ENCODE results near the gene SIGLEC9. TPM values are rescaled to one million over a fixed set of nuclear protein-coding genes. Genes with fewer than 3 reads are reported as not detected.

SIGLEC9 gene
- total and polyA plus RNA-seq, 2 of the 8 experiments (the other 6 are each of a cell fraction or from before 2014, with no cell fraction given) = not detected

GRCh38 chr19:51173681-51174080 is 49.0 kb downstream of the SIGLEC9 start:
- no peak overlapping the region for H2BK20ac ChIP-seq (ENCODE audit: low read length)
- ChIA-PET CTCF (ENCODE audit: partially characterized antibody) (no interaction called here), POLR2A (ENCODE audit: partially characterized antibody) (no interaction called here)
- H3K36me3 ChIP-seq (ENCODE audit: control insufficient read depth in 2 of 4, insufficient read depth in 4 of 4, low read length in 3 of 4) = no peaks in the 10 kb centered on the region
- no peak overlapping the region for H2BK12ac ChIP-seq (ENCODE audit: low read depth, low read length)
- H2BK15ac ChIP-seq (ENCODE audit: low read length) = no peak overlapping the region
- no peak overlapping the region for H3K14ac ChIP-seq (ENCODE audit: insufficient read length)
- no peak overlapping the region for H4K8ac ChIP-seq (ENCODE audit: extremely low read depth, insufficient read depth, low read length)
- no peak overlapping the region for H2BK5ac ChIP-seq (ENCODE audit: low read depth, low read length)
- no peak overlapping the region for H3K4me3 ChIP-seq (ENCODE audit: extremely low read depth in 1 of 4, insufficient read depth in 2 of 4, low read depth in 3 of 4, low read length in 4 of 4)
- no peaks in the 10 kb centered on the region for H3K79me1 ChIP-seq (ENCODE audit: low read depth, low read length)
- H3K4ac ChIP-seq (replicated peaks; ENCODE audit: insufficient read length, low read depth, low read length) = no peak overlapping the region
- no peak overlapping the region for H2AK5ac ChIP-seq (ENCODE audit: low read depth, low read length)
- H3K23me2 ChIP-seq (ENCODE audit: low read depth, low read length) = no peaks in the 10 kb centered on the region
- no peak overlapping the region for H3K27ac ChIP-seq (ENCODE audit: low read depth, low read length)
- H3K4me2 ChIP-seq (ENCODE audit: insufficient read depth in 1 of 2, low read depth in 2 of 2, low read length in 2 of 2) = no peak overlapping the region
- H3K79me2 ChIP-seq (ENCODE audit: control insufficient read depth in 1 of 2, insufficient read depth in 2 of 2, low read length in 2 of 2) = no peaks in the 10 kb centered on the region
- H3K9ac ChIP-seq (replicated peaks in 1 of 4; ENCODE audit: extremely low read depth in 1 of 4, low read depth in 3 of 4, low read length in 3 of 4) = no peak overlapping the region
- H3K56ac ChIP-seq (replicated peaks; ENCODE audit: insufficient read length, low read depth, low read length) = no peak overlapping the region
- H3K9me3 ChIP-seq (ENCODE audit: insufficient read depth in 2 of 2, low read depth in 1 of 2, low read length in 1 of 2) = peaks cover 0 to under 1% of the 10 kb centered on the region in 2 experiments; a peak in 1 of 4 replicates
- no peaks in the 10 kb centered on the region for H3K4me1 ChIP-seq (replicated peaks in 1 of 4; ENCODE audit: control insufficient read depth in 3 of 4, insufficient read depth in 4 of 4, low read length in 3 of 4)
- DNase-seq (ENCODE audit: low read depth in 1 of 2, low spot score in 2 of 2) = no peak
- H3K27me3 ChIP-seq (replicated peaks in 1 of 4; ENCODE audit: control insufficient read depth in 3 of 4, extremely low read depth in 1 of 4, insufficient read depth in 3 of 4, low read length in 3 of 4) = no peaks in the 10 kb centered on the region; a peak in 3 of 7 replicates
- no peak overlapping the region for H4K5ac ChIP-seq (ENCODE audit: insufficient read length, low read depth, low read length)
- H4K91ac ChIP-seq (replicated peaks; ENCODE audit: insufficient read length, low read length) = no peak overlapping the region
- TF ChIP-seq BACH1 (IDR thresholded peaks at IDR 0.05; ENCODE audit: low read length) = no peak
- no peak for TF ChIP-seq BRCA1 (IDR thresholded peaks at IDR 0.05; ENCODE audit: low read depth, low read length)
- TF ChIP-seq POLR2AphosphoS5 (IDR thresholded peaks at IDR 0.05; ENCODE audit: low read depth, low read length) = no peak
- no peak for TF ChIP-seq POLR2A (IDR thresholded peaks at IDR 0.05; ENCODE audit: control extremely low read depth in 1 of 2, low read depth in 2 of 2, low read length in 2 of 2)
- TF ChIP-seq EGR1 (IDR thresholded peaks at IDR 0.05; ENCODE audit: borderline replicate concordance, low read depth, low read length) = no peak
- no peak for TF ChIP-seq CTBP2 (IDR thresholded peaks at IDR 0.05; ENCODE audit: borderline replicate concordance, insufficient read depth, insufficient read length, low read length)
- TF ChIP-seq ATF3 (IDR thresholded peaks at IDR 0.05; ENCODE audit: insufficient read depth, low read depth, low read length) = no peak
- TF ChIP-seq FOSL1 (IDR thresholded peaks at IDR 0.05; ENCODE audit: insufficient read depth, low read depth, low read length) = no peak
- no peak for TF ChIP-seq CHD1 (IDR thresholded peaks at IDR 0.05; ENCODE audit: low read depth, low read length)
- no peak for TF ChIP-seq HDAC2 (IDR thresholded peaks at IDR 0.05; ENCODE audit: borderline replicate concordance in 1 of 2, low read depth in 2 of 2, low read length in 2 of 2)
- TF ChIP-seq GTF2F1 (IDR thresholded peaks at IDR 0.05; ENCODE audit: borderline replicate concordance, low read depth, low read length) = no peak
- no peak overlapping the region for H2BK120ac ChIP-seq (replicated peaks; ENCODE audit: low read depth, low read length)
- WGBS, 2 experiments (ENCODE audit: extremely low coverage in 1 of 2, insufficient coverage in 1 of 2, insufficient read length in 1 of 2, insufficient replicate concordance in 2 of 2, low coverage in 1 of 2, low lambda C conversion rate in 2 of 2, missing lambda C conversion rate in 1 of 2) = 82% methylated on average over 5 of the region's 5 CpGs; no CpG with 5 or more reads in 1 of the 2 experiments
- H2AFZ ChIP-seq (ENCODE audit: low read length) = no peak overlapping the region
- H3K23ac ChIP-seq (ENCODE audit: insufficient read length) = no peak overlapping the region
- H4K20me1 ChIP-seq (replicated peaks in 1 of 2; ENCODE audit: control insufficient read depth in 1 of 2, insufficient read depth in 2 of 2, low read length in 2 of 2) = no peaks in the 10 kb centered on the region
- no peak overlapping the region for H3K18ac ChIP-seq (ENCODE audit: extremely low read depth, low read length)
- FAIRE-seq = no peak

Data from H1 (cell line).